ENCODE results near the gene ABCA9.

ABCA9 gene

DNA sequence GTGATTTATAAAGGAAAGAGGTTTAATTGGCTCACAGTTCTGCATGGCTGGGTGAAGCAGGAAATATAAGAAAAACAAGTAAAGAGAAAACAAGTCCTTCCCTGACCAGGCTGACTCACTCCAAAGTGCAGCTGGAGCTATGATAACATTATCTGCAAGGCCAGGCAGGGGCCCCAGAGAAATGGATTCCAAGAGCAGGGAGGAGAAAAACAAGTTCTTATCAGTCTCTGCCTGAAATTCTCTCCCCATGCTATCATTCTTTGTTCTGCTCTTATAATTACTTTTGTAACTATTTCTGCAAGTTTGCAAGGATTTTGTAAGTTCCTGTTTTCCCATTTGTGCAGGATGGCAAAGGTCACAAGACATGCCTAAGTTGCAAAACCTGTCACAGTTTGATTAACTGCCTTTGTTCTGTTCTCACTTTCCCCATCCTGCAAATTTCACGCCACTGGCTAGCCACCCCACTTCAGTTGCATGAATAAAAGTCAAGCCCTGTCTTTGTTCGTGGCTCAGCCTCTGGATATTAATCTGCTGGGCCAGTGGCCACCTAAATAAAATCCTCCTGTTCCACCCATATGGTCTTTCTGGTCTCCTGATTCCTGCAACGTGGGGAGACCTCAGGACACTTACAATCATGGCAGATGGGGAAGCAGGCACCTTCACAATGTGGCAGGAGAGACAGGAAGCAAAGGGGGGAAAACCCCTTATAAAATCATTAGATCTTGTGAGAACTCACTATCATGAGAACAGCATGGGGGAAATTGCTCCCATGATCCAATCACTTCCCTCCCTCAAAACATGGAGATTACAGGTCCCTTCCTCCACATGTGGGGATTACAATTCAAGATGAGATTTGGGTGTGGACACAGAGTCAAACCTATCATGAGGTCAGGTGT is 13.1 kb downstream of the ABCA9 start:
- no peak overlapping the region for H3K4me3 ChIP-seq (ENCODE audit: low read depth, low read length)
- no peak for DNase-seq (ENCODE audit: low read depth)
- TF ChIP-seq, protein P1, sequence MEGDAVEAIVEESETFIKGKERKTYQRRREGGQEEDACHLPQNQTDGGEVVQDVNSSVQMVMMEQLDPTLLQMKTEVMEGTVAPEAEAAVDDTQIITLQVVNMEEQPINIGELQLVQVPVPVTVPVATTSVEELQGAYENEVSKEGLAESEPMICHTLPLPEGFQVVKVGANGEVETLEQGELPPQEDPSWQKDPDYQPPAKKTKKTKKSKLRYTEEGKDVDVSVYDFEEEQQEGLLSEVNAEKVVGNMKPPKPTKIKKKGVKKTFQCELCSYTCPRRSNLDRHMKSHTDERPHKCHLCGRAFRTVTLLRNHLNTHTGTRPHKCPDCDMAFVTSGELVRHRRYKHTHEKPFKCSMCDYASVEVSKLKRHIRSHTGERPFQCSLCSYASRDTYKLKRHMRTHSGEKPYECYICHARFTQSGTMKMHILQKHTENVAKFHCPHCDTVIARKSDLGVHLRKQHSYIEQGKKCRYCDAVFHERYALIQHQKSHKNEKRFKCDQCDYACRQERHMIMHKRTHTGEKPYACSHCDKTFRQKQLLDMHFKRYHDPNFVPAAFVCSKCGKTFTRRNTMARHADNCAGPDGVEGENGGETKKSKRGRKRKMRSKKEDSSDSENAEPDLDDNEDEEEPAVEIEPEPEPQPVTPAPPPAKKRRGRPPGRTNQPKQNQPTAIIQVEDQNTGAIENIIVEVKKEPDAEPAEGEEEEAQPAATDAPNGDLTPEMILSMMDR (IDR thresholded peaks at IDR 0.05; ENCODE audit: control insufficient read depth, extremely low read depth, insufficient read depth) = no peak

DNA sequence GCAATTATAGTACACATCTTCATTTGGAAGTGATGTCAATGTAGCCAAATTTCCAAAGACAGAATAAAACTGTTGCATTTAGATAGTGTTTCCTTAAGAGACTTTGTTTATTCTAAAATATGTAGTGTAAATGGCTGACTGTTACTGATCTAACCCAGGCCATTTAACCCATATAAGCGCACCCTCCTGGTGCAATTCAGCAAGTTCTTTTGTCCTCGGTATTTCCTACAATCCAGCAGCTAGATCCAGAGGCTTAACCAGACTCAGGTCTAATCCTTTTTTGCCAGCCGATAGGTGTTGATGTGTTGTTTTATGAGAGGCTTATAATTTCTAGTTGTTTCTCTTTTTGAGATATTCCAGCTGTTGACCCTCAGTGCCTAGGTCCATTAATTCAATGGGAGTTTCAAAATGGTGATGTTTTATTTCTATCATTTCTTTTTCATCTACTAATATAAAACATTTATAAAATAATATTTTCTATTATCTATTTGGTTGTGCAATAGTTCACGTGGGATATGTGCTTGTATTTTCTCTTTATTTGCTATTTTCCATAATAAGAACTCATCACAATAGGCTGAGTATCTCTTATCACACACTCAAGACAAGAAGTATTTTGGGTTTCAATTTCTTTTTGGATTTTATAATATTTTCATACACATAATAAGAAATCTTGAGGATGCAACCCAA is 14.5 kb downstream of the ABCA9 start:
- DNase-seq (ENCODE audit: low read depth) = no peak
- TF ChIP-seq, protein P1 (IDR thresholded peaks at IDR 0.05; ENCODE audit: control insufficient read depth, extremely low read depth, insufficient read depth) = no peak
- H3K4me3 ChIP-seq (ENCODE audit: low read depth, low read length) = no peak overlapping the region

DNA sequence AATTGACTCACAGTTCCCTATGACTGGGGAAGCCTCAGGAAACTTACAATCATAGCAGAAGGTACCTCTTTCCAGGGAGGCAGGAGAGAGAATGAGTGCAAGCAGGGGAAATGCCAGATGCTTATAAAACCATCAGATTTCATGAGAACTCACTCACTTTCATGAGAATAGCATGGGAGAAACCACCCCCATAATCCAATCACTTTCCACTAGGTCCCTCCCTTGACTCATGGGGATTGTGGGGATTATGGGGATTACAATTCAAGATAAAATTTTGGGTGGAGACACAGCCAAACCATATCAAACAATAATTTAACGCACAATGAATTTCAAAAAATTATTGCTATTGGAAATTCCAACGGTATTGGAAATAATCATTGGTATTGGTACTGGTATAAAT is 15.1 kb downstream of the ABCA9 start:
- DNase-seq (ENCODE audit: low read depth) = no peak
- H3K4me3 ChIP-seq (ENCODE audit: low read depth, low read length) = no peak overlapping the region
- TF ChIP-seq, protein P1 (IDR thresholded peaks at IDR 0.05; ENCODE audit: control insufficient read depth, extremely low read depth, insufficient read depth) = no peak

DNA sequence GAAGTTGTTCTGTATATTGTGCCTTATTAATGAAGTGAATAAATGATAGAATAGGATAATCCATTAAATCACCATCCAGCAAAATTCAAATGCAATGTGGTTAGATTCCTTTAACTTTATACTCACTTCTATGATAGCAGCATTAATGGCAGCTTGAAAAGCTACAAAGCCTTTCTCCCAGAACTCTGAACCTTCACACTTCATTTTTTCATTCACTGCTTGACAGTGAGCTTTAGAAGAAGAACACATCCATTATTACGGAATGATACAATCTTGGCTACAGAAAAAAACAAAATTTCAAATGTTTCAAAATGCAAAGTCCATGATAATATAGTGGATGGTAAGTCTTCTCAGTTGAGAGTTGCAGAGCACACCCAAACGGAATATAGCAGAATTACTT is 16.4 kb downstream of the ABCA9 start:
- DNase-seq (ENCODE audit: low read depth) = no peak
- no peak overlapping the region for H3K4me3 ChIP-seq (ENCODE audit: low read depth, low read length)
- TF ChIP-seq, protein P1 (IDR thresholded peaks at IDR 0.05; ENCODE audit: control insufficient read depth, extremely low read depth, insufficient read depth) = no peak

DNA sequence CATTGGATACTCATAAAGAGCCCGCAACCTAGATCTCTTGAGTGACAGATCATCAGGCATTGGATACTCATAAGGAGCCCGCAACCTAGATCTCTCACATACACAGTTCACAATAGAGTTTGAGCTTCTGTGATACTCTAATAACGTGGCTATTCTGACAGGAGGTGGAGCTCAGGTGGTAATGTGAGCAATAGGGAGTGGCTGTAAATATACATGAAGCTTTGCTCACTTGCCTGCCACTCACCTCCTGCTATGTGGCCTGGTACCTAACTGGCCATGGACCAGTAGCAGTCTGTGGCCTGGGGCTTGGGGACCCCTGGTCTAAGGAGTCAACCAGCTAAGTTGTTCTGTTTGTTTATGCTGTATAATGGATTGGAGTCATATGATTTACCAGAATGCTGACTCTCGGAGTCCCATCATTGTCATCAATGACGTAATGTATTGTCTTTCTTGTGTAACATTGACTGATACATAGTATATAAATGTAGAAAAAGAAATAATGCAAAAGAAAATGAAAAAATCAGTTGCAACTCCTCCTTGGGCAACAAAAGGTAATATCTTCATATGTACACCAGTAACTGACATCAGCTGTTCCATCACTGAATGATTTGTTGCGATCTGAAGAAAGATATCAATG is 17.5 kb downstream of the ABCA9 start:
- DNase-seq (ENCODE audit: low read depth) = no peak
- no peak overlapping the region for H3K4me3 ChIP-seq (ENCODE audit: low read depth, low read length)
- TF ChIP-seq, protein P1 (IDR thresholded peaks at IDR 0.05; ENCODE audit: control insufficient read depth, extremely low read depth, insufficient read depth) = no peak

DNA sequence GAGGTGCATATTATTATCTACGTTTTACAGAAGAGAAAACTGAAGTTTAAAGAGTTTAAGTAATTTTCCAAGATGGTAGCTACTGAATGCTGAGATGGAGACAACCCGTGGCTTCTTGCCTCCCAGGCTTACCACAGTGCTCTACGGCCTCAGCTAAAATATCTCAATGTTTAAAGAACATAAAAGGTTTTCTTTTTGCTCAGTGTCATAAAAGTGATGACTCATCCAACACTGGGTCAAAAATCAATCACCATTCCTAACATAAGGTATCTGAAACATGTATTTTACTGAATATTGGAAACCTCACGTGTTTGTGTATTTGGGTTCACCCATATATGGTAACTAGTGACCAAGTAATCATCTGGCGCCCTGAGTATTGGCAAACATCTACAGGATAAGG is 18.4 kb downstream of the ABCA9 start:
- no peak for DNase-seq (ENCODE audit: low read depth)
- TF ChIP-seq, protein P1 (IDR thresholded peaks at IDR 0.05; ENCODE audit: control insufficient read depth, extremely low read depth, insufficient read depth) = no peak
- H3K4me3 ChIP-seq (ENCODE audit: low read depth, low read length) = no peak overlapping the region
